SK-N-MC (cell line): ENCODE results near the gene ME3.

Experiments
- DNase-seq: peaks from one replicate; pipeline ENCODE4 v3.0.0-alpha.2; 2011; ENCODE audit warnings: low read depth, low spot score
- H3K27ac ChIP-seq: fragments of 200-600 bp; sonication (generic); 2 replicates; pipeline ENCODE4 v1.5.1; 2016; ENCODE audit warnings: mixed run types
- H3K36me3 ChIP-seq: fragments of 200-600 bp; sonication (generic); 2 replicates; pipeline ENCODE4 v1.6.1; 2017; ENCODE audit warnings: antibody characterized with exemption, low read length, mixed read lengths; ENCODE audit not compliant: insufficient read depth
- H3K4me3 ChIP-seq: fragments of 200-600 bp; sonication (generic); 2 replicates; pipeline ENCODE4 v1.5.1; 2016
- H3K9ac ChIP-seq: fragments of 200-600 bp; sonication (generic); 2 replicates; pipeline ENCODE4 v1.8.0; 2017; ENCODE audit warnings: mixed run types, mixed read lengths; ENCODE audit not compliant: insufficient read length
- H3K9me3 ChIP-seq: fragments of 200-600 bp; sonication (generic); 2 replicates; pipeline ENCODE4 v1.6.1; 2017; ENCODE audit warnings: low read depth, mild to moderate bottlenecking, antibody characterized with exemption, low read length, moderate library complexity, mixed read lengths
- EZH2 ChIP-seq: fragments of 200-600 bp; sonication (generic); IDR thresholded peaks from one replicate; pipeline ENCODE4 v1.6.1; 2017; ENCODE audit warnings: antibody characterized with exemption
- FOXP2 ChIP-seq: optimal IDR thresholded peaks from 2 replicates; pipeline ENCODE3; 2011; ENCODE audit warnings: mild to moderate bottlenecking, moderate library complexity; ENCODE audit not compliant: insufficient read depth; ENCODE audit errors: extremely low read length, control extremely low read depth
- POLR2AphosphoS5 ChIP-seq: IDR thresholded peaks from 2 replicates; pipeline ENCODE4 v1.6.1; 2012; ENCODE audit warnings: mild to moderate bottlenecking, low read depth, low read length, borderline replicate concordance

Gene ME3

GRCh38 chr11:86687185-86687778, 14.9 kb upstream of the ME3 start:
- Histone ChIP-seq H3K9ac (no peak overlapping the region), H3K4me3 (no peak overlapping the region), H3K27ac (no peak overlapping the region), H3K9me3 (no peaks in the 10 kb centered on the region), H3K36me3 (no peaks in the 10 kb centered on the region)
- DNase-seq = no peak
- no peak for TF ChIP-seq POLR2AphosphoS5
- no peak for TF ChIP-seq EZH2
- TF ChIP-seq FOXP2 = no peak

- TF ChIP-seq POLR2AphosphoS5 (no peak), FOXP2 (no peak), EZH2 (no peak)
- DNase-seq = no peak
- H3K9ac ChIP-seq = no peak overlapping the region
- no peaks in the 10 kb centered on the region for H3K36me3 ChIP-seq
- no peak overlapping the region for H3K27ac ChIP-seq
- no peak overlapping the region for H3K4me3 ChIP-seq
- H3K9me3 ChIP-seq = no peaks in the 10 kb centered on the region
Observed at GRCh38 chr11:86686531-86686930, 14.1 kb upstream of the ME3 start.

GRCh38 chr11:86681483-86681756, 9.0 kb upstream of the ME3 start:
- TF ChIP-seq POLR2AphosphoS5 (no peak), EZH2 (no peak), FOXP2 (no peak)
- H3K9me3 ChIP-seq = no peaks in the 10 kb centered on the region
- no peak overlapping the region for H3K27ac ChIP-seq
- H3K36me3 ChIP-seq = no peaks in the 10 kb centered on the region
- no peak overlapping the region for H3K4me3 ChIP-seq
- no peak for DNase-seq
- no peak overlapping the region for H3K9ac ChIP-seq

- Histone ChIP-seq H3K9me3 (no peaks in the 10 kb centered on the region), H3K27ac (no peak overlapping the region), H3K4me3 (no peak overlapping the region), H3K9ac (no peak overlapping the region), H3K36me3 (no peaks in the 10 kb centered on the region)
- no peak for TF ChIP-seq POLR2AphosphoS5
- no peak for TF ChIP-seq FOXP2
- no peak for TF ChIP-seq EZH2
- no peak for DNase-seq
Observed at GRCh38 chr11:86680716-86681482, 8.5 kb upstream of the ME3 start.

GRCh38 chr11:86678823-86679222, 6.4 kb upstream of the ME3 start:
- no peaks in the 10 kb centered on the region for H3K36me3 ChIP-seq
- no peak for TF ChIP-seq FOXP2
- no peak overlapping the region for H3K4me3 ChIP-seq
- DNase-seq = no peak
- H3K27ac ChIP-seq = no peak overlapping the region
- no peak overlapping the region for H3K9ac ChIP-seq
- H3K9me3 ChIP-seq = no peaks in the 10 kb centered on the region

GRCh38 chr11:86678296-86678695, 5.9 kb upstream of the ME3 start:
- H3K27ac ChIP-seq = no peak overlapping the region
- no peaks in the 10 kb centered on the region for H3K9me3 ChIP-seq
- H3K36me3 ChIP-seq = no peaks in the 10 kb centered on the region
- no peak for TF ChIP-seq FOXP2
- no peak for TF ChIP-seq EZH2
- no peak for TF ChIP-seq POLR2AphosphoS5
- no peak overlapping the region for H3K4me3 ChIP-seq
- no peak for DNase-seq
- H3K9ac ChIP-seq = no peak overlapping the region

- H3K27ac ChIP-seq = no peak overlapping the region
- TF ChIP-seq EZH2 (no peak), POLR2AphosphoS5 (no peak), FOXP2 (no peak)
- no peak for DNase-seq
- no peak overlapping the region for H3K9ac ChIP-seq
- H3K4me3 ChIP-seq = no peak overlapping the region
- no peaks in the 10 kb centered on the region for H3K36me3 ChIP-seq
- H3K9me3 ChIP-seq = no peaks in the 10 kb centered on the region
Observed at GRCh38 chr11:86676533-86677154, 4.2 kb upstream of the ME3 start.

GRCh38 chr11:86676010-86676409, 3.6 kb upstream of the ME3 start:
- H3K4me3 ChIP-seq = no peak overlapping the region
- H3K9ac ChIP-seq = no peak overlapping the region
- H3K27ac ChIP-seq = no peak overlapping the region
- no peaks in the 10 kb centered on the region for H3K36me3 ChIP-seq
- DNase-seq = no peak
- no peak for TF ChIP-seq POLR2AphosphoS5
- TF ChIP-seq EZH2 = no peak
- TF ChIP-seq FOXP2 = no peak
- no peaks in the 10 kb centered on the region for H3K9me3 ChIP-seq

- no peak overlapping the region for H3K4me3 ChIP-seq
- no peak for TF ChIP-seq EZH2
- TF ChIP-seq FOXP2 = no peak
- TF ChIP-seq POLR2AphosphoS5 = no peak
- H3K9me3 ChIP-seq = no peaks in the 10 kb centered on the region
- no peak overlapping the region for H3K9ac ChIP-seq
- no peak overlapping the region for H3K27ac ChIP-seq
- no peak for DNase-seq
- H3K36me3 ChIP-seq = no peaks in the 10 kb centered on the region
Observed at GRCh38 chr11:86675017-86675416, 2.6 kb upstream of the ME3 start.
